Measurements from ENCODE around the gene AKR1C2. TPM values are rescaled to one million over a fixed set of nuclear protein-coding genes. Genes with fewer than 3 reads are reported as not detected.
"Not testable (repeated sequence)": the region's sequence is repeated elsewhere in the genome, so short reads cannot be mapped to it uniquely, and the experiment has no call there.

AKR1C2 gene
- total RNA-seq, 1 experiment from 2014 or later: 1,997 TPM

- CTCF ChIA-PET: no interaction called here
These were observed 19.6 kb upstream of the AKR1C2 start for GRCh38 chr10:5023177-5023805.

GRCh38 chr10:5021624-5022290 is 18.1 kb upstream of the AKR1C2 start:
- H3K9me2 ChIP-seq (ENCODE audit: insufficient read depth); H2AFZ ChIP-seq; H4K20me1 ChIP-seq (ENCODE audit: insufficient read depth); H3K36me3 ChIP-seq (ENCODE audit: low read depth); H3K27me3 ChIP-seq (ENCODE audit: insufficient read depth, low read depth); H3K9me3 ChIP-seq (ENCODE audit: insufficient read depth, low read depth); POLR2A ChIA-PET (ENCODE audit: unreplicated experiment); BruUV-seq (replicated peaks); H3K4me3 ChIP-seq; CTCF ChIA-PET: not testable (repeated sequence)
- H3K4me2 ChIP-seq: peak overlapping the region; percentile 78
- intact Hi-C loops (cut with micrococcal nuclease; ENCODE audit: unreplicated experiment): loop anchor here (2.0 kb wide), 1 partner anchor 49 kb away; no protein-coding TSS in a partner anchor
- peaks cover 90% of the 10 kb centered on the region for H3K4me1 ChIP-seq (replicated peaks; ENCODE audit: insufficient read depth)
- H3K79me2 ChIP-seq (ENCODE audit: low read depth): peaks cover 11% of the 10 kb centered on the region
- H3F3A ChIP-seq (ENCODE audit: insufficient read depth, low read depth): peaks cover 69% of the 10 kb centered on the region
- DNase-seq: peak; percentile 37 to 56
- H3K27ac ChIP-seq: peak overlapping the region; percentile 100

More at GRCh38 chr10:5023177-5023805, 19.6 kb upstream of the AKR1C2 start:
- H3K9me2 ChIP-seq (ENCODE audit: insufficient read depth): no peaks in the 10 kb centered on the region
- H3K36me3 ChIP-seq (ENCODE audit: low read depth): 0 out of 2 replicates have a peak, but pooled peaks cover 3% of the 10 kb centered on the region
- H4K20me1 ChIP-seq (ENCODE audit: insufficient read depth): no peaks in the 10 kb centered on the region
- H3K79me2 ChIP-seq (ENCODE audit: low read depth): no peaks in the 10 kb centered on the region
- peak overlapping the region; percentile 100 for H3K27ac ChIP-seq
- H3F3A ChIP-seq (ENCODE audit: insufficient read depth, low read depth): peaks cover 59% of the 10 kb centered on the region
- no peaks in the 10 kb centered on the region for H3K27me3 ChIP-seq (ENCODE audit: insufficient read depth, low read depth)
- H3K4me2 ChIP-seq: peak overlapping the region; percentile 78
- H3K4me1 ChIP-seq (replicated peaks; ENCODE audit: insufficient read depth): peaks cover 79% of the 10 kb centered on the region
- H3K9me3 ChIP-seq (ENCODE audit: insufficient read depth, low read depth): no peaks in the 10 kb centered on the region; the same call in 1 of the 2 replicates
- no peak for DNase-seq
- POLR2A ChIA-PET (ENCODE audit: unreplicated experiment): no interaction called here
- H3K4me3 ChIP-seq: no peak overlapping the region
- TF ChIP-seq EZH2 (IDR thresholded peaks at IDR 0.05; ENCODE audit: low read depth): no peak
- no peak for TF ChIP-seq CTCF (conservative IDR thresholded peaks at IDR 0.05)
- H2AFZ ChIP-seq: no peak overlapping the region
- no TSS peak for BruUV-seq (replicated peaks)
- intact Hi-C loops (cut with micrococcal nuclease; ENCODE audit: unreplicated experiment): no loop called here

DNA sequence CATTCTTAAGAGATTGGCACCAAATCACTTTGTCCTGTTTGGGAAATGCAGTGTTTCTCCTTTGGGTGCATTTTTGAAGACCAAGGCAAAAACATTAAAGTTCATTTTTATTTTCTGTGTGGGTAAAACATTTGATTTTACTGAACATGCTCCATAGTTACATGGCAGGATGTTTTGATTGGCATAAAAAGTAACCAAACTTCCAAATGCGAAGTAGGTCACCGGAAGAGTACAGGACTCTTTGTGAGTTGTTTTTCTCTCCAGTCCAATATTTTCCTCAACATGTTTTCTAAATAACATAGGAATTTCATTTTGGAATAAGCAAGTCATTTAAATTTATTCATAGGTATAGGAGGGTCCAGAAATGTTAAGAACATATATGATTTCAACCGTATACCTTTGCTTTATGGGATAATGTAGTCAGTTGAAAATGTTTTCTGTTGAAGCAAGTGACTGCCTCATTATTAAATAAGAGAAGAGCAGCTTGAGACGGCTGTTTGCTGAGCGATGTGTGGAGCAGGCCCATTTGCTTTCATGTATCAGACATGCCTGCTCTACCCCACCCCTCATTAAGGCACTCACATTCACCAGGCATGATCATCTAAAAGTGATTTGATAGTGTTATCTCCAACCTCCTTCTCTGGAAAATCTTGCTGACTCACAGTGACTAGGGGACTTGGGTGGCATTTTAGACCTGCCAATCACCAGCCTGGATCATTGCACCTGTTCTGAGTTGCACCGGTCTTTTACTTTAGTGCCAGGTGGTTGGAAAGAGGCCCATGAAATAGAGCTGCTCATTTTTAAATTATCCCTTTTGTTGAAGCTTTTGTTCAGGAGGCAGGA is 16.3 kb upstream of the AKR1C2 start:
- peak; percentile 87 to 89 for DNase-seq
- peaks cover 81% of the 10 kb centered on the region for H3K4me1 ChIP-seq (replicated peaks; ENCODE audit: insufficient read depth)

DNA sequence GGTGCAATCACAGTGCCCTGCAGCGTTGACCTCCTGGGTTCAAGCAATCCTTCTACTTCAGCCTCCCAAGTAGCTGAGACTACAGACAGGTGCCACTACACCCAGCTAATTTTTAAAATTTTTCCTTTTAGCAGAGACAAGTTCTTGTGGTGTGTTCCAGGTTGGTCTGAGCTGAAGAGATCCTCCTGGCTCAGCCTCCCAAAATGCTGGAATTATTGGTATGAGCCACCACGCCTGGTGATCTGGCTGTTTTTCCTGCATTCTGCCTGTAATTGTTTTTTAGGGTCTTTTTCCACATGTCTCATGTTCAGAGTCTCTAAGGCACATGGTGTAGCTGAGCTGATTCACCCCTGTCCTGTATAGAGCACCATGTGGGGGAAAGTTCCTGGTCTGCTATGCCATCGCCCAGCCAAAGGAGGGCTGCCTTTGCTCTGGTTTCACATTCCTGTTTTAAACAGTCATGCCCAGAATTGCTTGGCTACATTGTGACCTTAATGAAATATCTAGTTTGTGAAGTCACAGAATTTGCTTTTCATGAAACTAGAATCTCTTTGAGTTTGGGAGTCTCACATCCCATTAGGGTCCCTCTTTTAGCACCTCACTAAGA is 15.1 kb upstream of the AKR1C2 start:
- BruUV-seq (replicated peaks); H4K20me1 ChIP-seq (ENCODE audit: insufficient read depth); H3K27me3 ChIP-seq (ENCODE audit: insufficient read depth, low read depth); H3K9me3 ChIP-seq (ENCODE audit: insufficient read depth, low read depth); H3K9me2 ChIP-seq (ENCODE audit: insufficient read depth); H2AFZ ChIP-seq; H3K4me3 ChIP-seq; H3K36me3 ChIP-seq (ENCODE audit: low read depth); CTCF ChIA-PET: not testable (repeated sequence)
- H3K4me2 ChIP-seq: peak overlapping the region; percentile 78
- peak overlapping the region; percentile 100 for H3K27ac ChIP-seq
- peaks cover 39% of the 10 kb centered on the region for H3K79me2 ChIP-seq (ENCODE audit: low read depth)
- intact Hi-C loops (cut with micrococcal nuclease; ENCODE audit: unreplicated experiment): loop anchor here (10.0 kb wide), 2 partner anchors 366 to 416 kb away; no protein-coding TSS in a partner anchor
- peaks cover 78% of the 10 kb centered on the region for H3K4me1 ChIP-seq (replicated peaks; ENCODE audit: insufficient read depth)
- peak; percentile 72 to 81 for DNase-seq
- peaks cover 52% of the 10 kb centered on the region for H3F3A ChIP-seq (ENCODE audit: insufficient read depth, low read depth)
- POLR2A ChIA-PET (ENCODE audit: unreplicated experiment): interaction anchor here (0.7 to 1.2 kb wide), 4 partner anchors 75 to 274 kb away, joined by 3 to 15 read pairs (median 4); partner anchors contain the start of gene AKR1C3

More for the DNA sequence above, 16.3 kb upstream of the AKR1C2 start:
- H3K9me2 ChIP-seq (ENCODE audit: insufficient read depth); H3K9me3 ChIP-seq (ENCODE audit: insufficient read depth, low read depth); H2AFZ ChIP-seq; BruUV-seq (replicated peaks); H3K36me3 ChIP-seq (ENCODE audit: low read depth); H3K27me3 ChIP-seq (ENCODE audit: insufficient read depth, low read depth); H4K20me1 ChIP-seq (ENCODE audit: insufficient read depth): not testable (repeated sequence)
- intact Hi-C loops (cut with micrococcal nuclease; ENCODE audit: unreplicated experiment): loop anchor here (1.0 to 10.0 kb wide), 5 partner anchors 51 to 415 kb away; partner anchors contain the start of gene AKR1C3
- Histone ChIP-seq H3K4me3 (peak overlapping the region; percentile 40; the same call in 1 of the 2 replicates), H3K79me2 (ENCODE audit: low read depth) (peaks cover 28% of the 10 kb centered on the region), H3K4me2 (peak overlapping the region; percentile 78), H3F3A (ENCODE audit: insufficient read depth, low read depth) (peaks cover 55% of the 10 kb centered on the region), H3K27ac (peak overlapping the region; percentile 100)
- POLR2A ChIA-PET (ENCODE audit: unreplicated experiment): interaction anchor here (0.6 to 1.0 kb wide), 8 partner anchors 12 to 424 kb away, joined by 3 to 11 read pairs (median 4); partner anchors contain the start of gene AKR1C3
- CTCF ChIA-PET: interaction anchor here (0.6 to 0.9 kb wide), 3 partner anchors 76 to 364 kb away, joined by 3 to 4 read pairs (median 3); no protein-coding TSS in a partner anchor
